ENCODE data around the gene PLCL1. TPM values are rescaled to one million over a fixed set of nuclear protein-coding genes. Genes with fewer than 3 reads are reported as not detected.

PLCL1 gene
- polyA plus RNA-seq, 1 experiment: 0.09 TPM

DNA sequence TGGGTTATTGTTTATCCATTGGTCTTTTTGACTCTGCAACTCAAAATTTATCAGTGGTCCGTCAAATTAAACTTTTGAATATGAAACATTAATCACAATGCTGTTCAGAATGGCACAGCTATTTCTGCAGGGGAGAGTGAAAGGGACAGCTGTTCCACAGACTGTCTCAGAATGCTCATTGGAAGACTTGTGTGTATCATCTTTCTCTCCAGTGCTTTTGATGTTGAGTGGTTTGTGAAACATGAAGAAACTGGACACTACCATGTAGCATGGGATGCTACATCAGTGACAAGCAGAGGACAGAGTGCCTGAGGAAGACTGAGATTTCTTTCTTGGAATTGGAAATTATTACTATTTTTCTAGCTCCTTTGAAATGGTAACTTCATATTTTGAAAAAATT is 115.7 kb downstream of the PLCL1 start:
- ChIA-PET POLR2A (no interaction called here), CTCF (no interaction called here)
- Histone ChIP-seq H3K36me3 (ENCODE audit: control insufficient read depth, insufficient read depth, low read length) (no peaks in the 10 kb centered on the region), H3K27me3 (ENCODE audit: control insufficient read depth, insufficient read depth, low read length) (no peaks in the 10 kb centered on the region), H3K4me3 (ENCODE audit: low read depth, low read length) (no peak overlapping the region)
- DNase-seq (ENCODE audit: low read depth): no peak
- TF ChIP-seq, protein P1, sequence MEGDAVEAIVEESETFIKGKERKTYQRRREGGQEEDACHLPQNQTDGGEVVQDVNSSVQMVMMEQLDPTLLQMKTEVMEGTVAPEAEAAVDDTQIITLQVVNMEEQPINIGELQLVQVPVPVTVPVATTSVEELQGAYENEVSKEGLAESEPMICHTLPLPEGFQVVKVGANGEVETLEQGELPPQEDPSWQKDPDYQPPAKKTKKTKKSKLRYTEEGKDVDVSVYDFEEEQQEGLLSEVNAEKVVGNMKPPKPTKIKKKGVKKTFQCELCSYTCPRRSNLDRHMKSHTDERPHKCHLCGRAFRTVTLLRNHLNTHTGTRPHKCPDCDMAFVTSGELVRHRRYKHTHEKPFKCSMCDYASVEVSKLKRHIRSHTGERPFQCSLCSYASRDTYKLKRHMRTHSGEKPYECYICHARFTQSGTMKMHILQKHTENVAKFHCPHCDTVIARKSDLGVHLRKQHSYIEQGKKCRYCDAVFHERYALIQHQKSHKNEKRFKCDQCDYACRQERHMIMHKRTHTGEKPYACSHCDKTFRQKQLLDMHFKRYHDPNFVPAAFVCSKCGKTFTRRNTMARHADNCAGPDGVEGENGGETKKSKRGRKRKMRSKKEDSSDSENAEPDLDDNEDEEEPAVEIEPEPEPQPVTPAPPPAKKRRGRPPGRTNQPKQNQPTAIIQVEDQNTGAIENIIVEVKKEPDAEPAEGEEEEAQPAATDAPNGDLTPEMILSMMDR (IDR thresholded peaks at IDR 0.05; ENCODE audit: insufficient read depth, low read depth, low read length): no peak

DNA sequence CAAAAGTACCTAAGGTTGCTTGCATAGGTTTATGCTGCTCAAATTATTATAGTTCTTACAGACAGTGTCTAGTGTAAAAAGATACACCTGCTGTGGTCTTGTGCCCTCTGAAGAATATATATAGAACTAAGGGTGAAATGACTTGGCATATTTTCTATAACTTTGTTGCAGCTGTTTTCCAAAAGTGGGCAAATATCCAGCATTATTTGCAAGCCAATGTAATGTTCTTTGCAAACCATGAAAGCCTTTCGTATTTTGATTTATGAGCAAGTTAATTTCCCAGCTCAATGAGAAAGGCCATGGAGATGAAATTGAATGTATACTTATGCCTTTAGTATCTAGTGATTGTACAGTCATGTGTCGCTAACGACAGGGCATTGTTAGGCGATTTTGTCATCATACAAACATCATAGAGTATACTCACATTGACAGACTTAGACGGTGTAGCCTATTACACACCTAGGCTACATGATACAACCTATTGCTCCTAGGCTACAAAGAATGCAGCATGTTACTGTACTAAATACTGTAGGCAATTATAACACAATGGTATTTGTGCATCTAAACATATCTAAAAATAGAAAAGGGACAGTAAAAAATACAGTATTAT is 116.3 kb downstream of the PLCL1 start:
- POLR2A ChIA-PET: no interaction called here
- Histone ChIP-seq H3K36me3 (ENCODE audit: control insufficient read depth, insufficient read depth, low read length) (no peaks in the 10 kb centered on the region), H3K27me3 (ENCODE audit: control insufficient read depth, insufficient read depth, low read length) (no peaks in the 10 kb centered on the region), H3K4me3 (ENCODE audit: low read depth, low read length) (no peak overlapping the region)
- TF ChIP-seq, protein P1 (IDR thresholded peaks at IDR 0.05; ENCODE audit: insufficient read depth, low read depth, low read length): no peak
- CTCF ChIA-PET: interaction anchor here (1.1 kb wide), 1 partner anchor 76 kb away, joined by 3 read pairs; no protein-coding TSS in a partner anchor
- no peak for DNase-seq (ENCODE audit: low read depth)

DNA sequence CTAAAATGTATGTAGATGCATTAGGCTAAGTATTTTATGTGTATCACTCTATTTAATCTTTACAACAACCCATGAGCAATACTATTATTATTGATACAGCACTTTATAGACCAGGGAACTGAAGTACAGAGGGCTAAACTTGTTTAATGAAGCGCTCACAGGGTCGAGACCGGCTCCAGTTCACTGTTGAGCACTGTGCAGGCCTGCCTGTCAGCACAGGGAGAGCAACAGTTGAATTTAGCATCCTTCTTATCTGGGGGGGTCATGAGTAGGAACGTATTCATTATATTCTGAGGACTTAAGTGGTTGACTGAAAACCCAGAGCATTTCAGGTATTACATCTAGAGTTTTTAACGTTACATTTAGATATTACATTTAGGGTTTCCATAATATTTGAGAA is 120.1 kb downstream of the PLCL1 start:
- TF ChIP-seq, protein P1 (IDR thresholded peaks at IDR 0.05; ENCODE audit: insufficient read depth, low read depth, low read length): no peak
- H3K4me3 ChIP-seq (ENCODE audit: low read depth, low read length): no peak overlapping the region
- DNase-seq (ENCODE audit: low read depth): no peak
- ChIA-PET CTCF (no interaction called here), POLR2A (no interaction called here)
- no peaks in the 10 kb centered on the region for H3K36me3 ChIP-seq (ENCODE audit: control insufficient read depth, insufficient read depth, low read length)
- H3K27me3 ChIP-seq (ENCODE audit: control insufficient read depth, insufficient read depth, low read length): no peaks in the 10 kb centered on the region

DNA sequence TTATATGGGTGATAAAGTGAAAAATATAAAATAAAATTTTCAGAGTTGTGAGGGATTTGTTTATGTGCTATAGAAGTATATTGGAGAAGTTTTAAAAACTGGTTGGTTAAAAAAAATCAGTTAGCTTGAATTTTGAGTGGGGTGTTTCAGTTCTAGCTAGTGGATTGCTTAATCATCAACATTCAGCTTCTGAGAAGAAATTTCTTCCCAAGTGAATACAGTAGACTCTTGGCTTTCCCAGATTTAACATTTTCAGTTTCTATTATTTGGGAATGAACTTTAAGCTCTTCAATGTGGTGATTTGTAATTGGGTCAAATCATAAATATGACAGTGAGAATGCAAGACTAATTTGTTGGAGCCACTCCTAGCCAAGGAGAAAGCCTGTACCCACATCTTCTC is 120.8 kb downstream of the PLCL1 start:
- POLR2A ChIA-PET: no interaction called here
- Histone ChIP-seq H3K27me3 (ENCODE audit: control insufficient read depth, insufficient read depth, low read length) (no peaks in the 10 kb centered on the region), H3K36me3 (ENCODE audit: control insufficient read depth, insufficient read depth, low read length) (no peaks in the 10 kb centered on the region), H3K4me3 (ENCODE audit: low read depth, low read length) (no peak overlapping the region)
- no peak for DNase-seq (ENCODE audit: low read depth)
- CTCF ChIA-PET: interaction anchor here (1.0 kb wide), 1 partner anchor 15 kb away, joined by 3 read pairs; no protein-coding TSS in a partner anchor
- TF ChIP-seq, protein P1 (IDR thresholded peaks at IDR 0.05; ENCODE audit: insufficient read depth, low read depth, low read length): no peak

DNA sequence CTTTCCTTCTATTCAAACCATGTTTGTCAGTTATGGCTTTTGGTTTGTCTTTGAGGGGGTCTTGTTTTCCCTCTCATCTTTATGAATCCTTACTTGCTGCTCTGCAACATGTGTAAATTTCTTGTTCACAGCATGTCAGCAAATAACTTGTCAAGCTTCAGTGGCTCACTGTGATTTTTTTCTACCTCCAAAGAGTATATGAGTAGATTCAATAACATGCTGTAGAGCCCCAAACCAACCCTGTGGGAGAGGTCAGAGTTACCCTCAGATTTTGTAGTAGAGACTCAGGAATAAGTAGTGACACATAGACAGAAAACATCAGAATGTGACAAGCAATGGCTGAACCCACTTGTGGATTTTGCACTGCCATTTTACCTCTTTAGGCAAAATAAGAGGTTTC is 121.6 kb downstream of the PLCL1 start:
- TF ChIP-seq, protein P1 (IDR thresholded peaks at IDR 0.05; ENCODE audit: insufficient read depth, low read depth, low read length): no peak
- DNase-seq (ENCODE audit: low read depth): no peak
- CTCF ChIA-PET: interaction anchor here (1.0 kb wide), 1 partner anchor 16 kb away, joined by 3 read pairs; no protein-coding TSS in a partner anchor
- no peaks in the 10 kb centered on the region for H3K36me3 ChIP-seq (ENCODE audit: control insufficient read depth, insufficient read depth, low read length)
- no peak overlapping the region for H3K4me3 ChIP-seq (ENCODE audit: low read depth, low read length)
- POLR2A ChIA-PET: no interaction called here
- H3K27me3 ChIP-seq (ENCODE audit: control insufficient read depth, insufficient read depth, low read length): no peaks in the 10 kb centered on the region
